Mesenchymal stem cell (in vitro differentiated cells and primary cell): ENCODE results near the gene CELSR1.

Experiments
- DNase-seq: peaks from one replicate; pipeline ENCODE4 v3.0.0-alpha.2; 2013
- H2AFZ ChIP-seq: one replicate; pipeline ENCODE4 v1.6.1; 2013; ENCODE audit warnings: low read depth, mild to moderate bottlenecking, control low read depth, inconsistent platforms, low read length, moderate library complexity
- H2AK5ac ChIP-seq: 2 replicates; pipeline ENCODE4 v1.6.1; 2013; ENCODE audit warnings: low read length, moderate library complexity, mild to moderate bottlenecking, inconsistent platforms; ENCODE audit not compliant: severe bottlenecking
- H2BK120ac ChIP-seq: one replicate; pipeline ENCODE4 v1.6.1; 2013; ENCODE audit warnings: low read depth, mild to moderate bottlenecking, inconsistent platforms, low read length, moderate library complexity
- H2BK12ac ChIP-seq, 2 experiments: one replicate each; pipeline ENCODE4 v1.6.1; 2013; ENCODE audit warnings: inconsistent platforms in 2 of 2, low read length in 2 of 2, mild to moderate bottlenecking in 2 of 2, moderate library complexity in 2 of 2, control low read depth in 1 of 2
- H2BK15ac ChIP-seq: one replicate; pipeline ENCODE4 v1.6.1; 2013; ENCODE audit warnings: mild to moderate bottlenecking, low read depth, inconsistent platforms; ENCODE audit not compliant: poor library complexity, severe bottlenecking
- H2BK5ac ChIP-seq: 2 replicates; pipeline ENCODE4 v1.6.1; 2013; ENCODE audit warnings: low read depth, mild to moderate bottlenecking, low read length, control low read depth, inconsistent platforms; ENCODE audit not compliant: poor library complexity, severe bottlenecking
- H3K14ac ChIP-seq, 2 experiments: one replicate each; pipeline ENCODE4 v1.6.1; 2013; ENCODE audit warnings: inconsistent platforms in 2 of 2, low read length in 2 of 2, control low read depth in 1 of 2, mild to moderate bottlenecking in 1 of 2, moderate library complexity in 1 of 2
- H3K18ac ChIP-seq, 2 experiments: one replicate each; pipeline ENCODE4 v1.6.1; 2013; ENCODE audit warnings: inconsistent platforms in 2 of 2, low read length in 2 of 2, control low read depth in 1 of 2, low read depth in 1 of 2, mild to moderate bottlenecking in 1 of 2
- H3K23ac ChIP-seq, 2 experiments: one replicate each; pipeline ENCODE4 v1.6.1; 2013; ENCODE audit warnings: inconsistent platforms in 2 of 2, low read length in 2 of 2, mild to moderate bottlenecking in 2 of 2, moderate library complexity in 2 of 2, control low read depth in 1 of 2
- H3K27ac ChIP-seq: 2 replicates; pipeline ENCODE4 v1.5.1; 2013; ENCODE audit warnings: mild to moderate bottlenecking, moderate library complexity, low read length, control low read depth, inconsistent platforms; ENCODE audit not compliant: poor library complexity, severe bottlenecking
- H3K27me3 ChIP-seq, 2 experiments: 2 replicates each; pipeline versions ENCODE4 v1.6.1 to v1.7.0; 2013; ENCODE audit warnings: low read length in 2 of 2, mild to moderate bottlenecking in 2 of 2, moderate library complexity in 2 of 2, control low read depth in 1 of 2, inconsistent platforms in 1 of 2; ENCODE audit not compliant: control insufficient read depth in 1 of 2, insufficient read depth in 1 of 2
- H3K36me3 ChIP-seq, 2 experiments: 2 replicates each; pipeline versions ENCODE4 v1.6.1 to v1.7.0; 2013; ENCODE audit warnings: low read length in 2 of 2, control low read depth in 1 of 2, inconsistent platforms in 1 of 2, low read depth in 1 of 2, mild to moderate bottlenecking in 1 of 2; ENCODE audit not compliant: insufficient read depth in 2 of 2, control insufficient read depth in 1 of 2
- H3K4ac ChIP-seq, 2 experiments: one replicate each; pipeline ENCODE4 v1.6.1; 2013; ENCODE audit warnings: inconsistent platforms in 2 of 2, low read length in 2 of 2, mild to moderate bottlenecking in 2 of 2, moderate library complexity in 2 of 2, control low read depth in 1 of 2, low read depth in 1 of 2
- H3K4me1 ChIP-seq: 2 replicates; pipeline ENCODE4 v1.6.1; 2013; ENCODE audit warnings: low read depth, low read length, control low read depth; ENCODE audit not compliant: control insufficient read depth, insufficient read depth
- H3K4me2 ChIP-seq: 2 replicates; pipeline ENCODE4 v1.6.1; 2013; ENCODE audit warnings: low read length, mild to moderate bottlenecking, inconsistent platforms; ENCODE audit not compliant: poor library complexity, severe bottlenecking
- H3K4me3 ChIP-seq, 2 experiments: 2 replicates each; pipeline versions ENCODE4 v1.5.1 to v1.7.0; 2013; ENCODE audit warnings: low read length in 2 of 2, mild to moderate bottlenecking in 2 of 2, control low read depth in 1 of 2, low read depth in 1 of 2; ENCODE audit not compliant: insufficient read depth in 1 of 2
- H3K79me1 ChIP-seq: replicated peaks from 2 replicates; pipeline ENCODE4 v1.6.1; 2013; ENCODE audit warnings: mild to moderate bottlenecking, control low read depth, low read length, inconsistent platforms; ENCODE audit not compliant: poor library complexity, severe bottlenecking
- H3K9ac ChIP-seq: 2 replicates; pipeline ENCODE4 v1.7.0; 2013; ENCODE audit warnings: mild to moderate bottlenecking, low read length, moderate library complexity
- H3K9me3 ChIP-seq: 2 replicates; pipeline ENCODE4 v1.7.0; 2013; ENCODE audit warnings: mild to moderate bottlenecking, low read length; ENCODE audit not compliant: control insufficient read depth
- H4K8ac ChIP-seq: one replicate; pipeline ENCODE4 v1.6.1; 2013; ENCODE audit warnings: inconsistent platforms, mild to moderate bottlenecking, low read length, moderate library complexity
- H4K91ac ChIP-seq: one replicate; pipeline ENCODE4 v1.6.1; 2013; ENCODE audit warnings: mild to moderate bottlenecking, low read length, inconsistent platforms
- WGBS: methylation state at CpG from one replicate; pipeline ENCODE4 v1.1.7; 2013; ENCODE audit warnings: mixed read lengths; 5-methylcytosine and 5-hydroxymethylcytosine counted together

CELSR1 gene

DNA sequence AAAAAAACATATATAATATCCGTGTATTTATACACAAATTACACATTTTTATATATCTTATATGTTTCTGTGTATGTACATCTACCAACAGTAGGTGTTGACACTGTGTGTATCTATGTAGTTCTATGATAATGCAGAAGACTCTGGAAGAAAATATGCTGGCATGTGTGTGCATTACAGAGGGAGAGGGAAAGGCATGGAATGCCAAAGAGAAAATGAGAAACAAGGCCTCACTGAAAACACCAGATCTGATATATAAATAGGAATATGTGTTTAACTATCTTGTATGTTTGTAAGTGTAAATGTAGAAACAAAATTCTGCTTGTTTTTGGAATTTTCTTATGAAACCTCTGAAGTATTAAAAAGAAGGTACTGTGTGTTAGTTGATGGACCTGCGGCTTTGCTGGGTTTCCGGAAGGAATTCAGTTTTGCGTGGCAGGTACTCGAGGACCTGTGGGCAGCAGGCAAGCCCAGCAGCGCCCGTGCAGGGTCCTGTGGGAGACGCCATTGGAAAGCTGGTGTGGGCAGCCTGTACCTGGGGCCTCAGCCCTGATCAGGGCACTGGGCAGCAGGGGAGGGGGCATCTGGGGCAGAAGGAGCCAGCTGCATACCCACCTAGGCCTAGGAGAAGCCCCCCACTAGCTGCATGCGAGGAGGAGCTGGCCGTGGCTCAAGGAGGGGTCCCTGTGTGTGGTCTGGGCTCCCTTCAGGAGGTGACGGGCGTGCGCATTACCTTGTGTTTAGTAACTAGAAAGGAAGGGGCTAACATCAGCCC lies 209.5 kb downstream of the CELSR1 start:
- Histone ChIP-seq H3K4me2 (no peak overlapping the region), H2AFZ (no peak overlapping the region), H3K36me3 (peaks cover 3 to 58% of the 10 kb centered on the region in 2 experiments), H2BK15ac (no peak overlapping the region), H3K23ac (no peak overlapping the region), H3K4me1 (peaks cover 3% of the 10 kb centered on the region), H2BK5ac (no peak overlapping the region), H3K9ac (no peak overlapping the region), H3K4ac (no peak overlapping the region), H2AK5ac (no peak overlapping the region), H4K91ac (no peak overlapping the region), H3K27ac (no peak overlapping the region), H4K8ac (no peak overlapping the region), H3K27me3 (no peaks in the 10 kb centered on the region), H3K18ac (no peak overlapping the region), H3K79me1 (peaks cover 22% of the 10 kb centered on the region), H3K9me3 (no peaks in the 10 kb centered on the region), H3K4me3 (no peak overlapping the region), H2BK12ac (no peak overlapping the region), H3K14ac (no peak overlapping the region), H2BK120ac (no peak overlapping the region)
- no peak for DNase-seq
- 96% methylated on average over 12 of the region's 13 CpGs for WGBS

GRCh38 chr22:46326066-46326680 lies 211.2 kb downstream of the CELSR1 start:
- no peak overlapping the region for H2BK12ac ChIP-seq
- H2BK15ac ChIP-seq: no peak overlapping the region
- no peak overlapping the region for H2BK120ac ChIP-seq
- no peak overlapping the region for H3K4me2 ChIP-seq
- no peak overlapping the region for H4K8ac ChIP-seq
- no peaks in the 10 kb centered on the region for H3K27me3 ChIP-seq
- H3K18ac ChIP-seq: no peak overlapping the region
- no peak for DNase-seq
- no peak overlapping the region for H2AK5ac ChIP-seq
- H3K4ac ChIP-seq: no peak overlapping the region
- no peak overlapping the region for H2BK5ac ChIP-seq
- H3K14ac ChIP-seq: no peak overlapping the region
- peaks cover 31% of the 10 kb centered on the region for H3K79me1 ChIP-seq
- H3K23ac ChIP-seq: no peak overlapping the region
- no peak overlapping the region for H3K4me3 ChIP-seq
- H3K27ac ChIP-seq: no peak overlapping the region
- H4K91ac ChIP-seq: no peak overlapping the region
- no peaks in the 10 kb centered on the region for H3K4me1 ChIP-seq
- H3K36me3 ChIP-seq: peaks cover 3 to 52% of the 10 kb centered on the region in 2 experiments
- no peaks in the 10 kb centered on the region for H3K9me3 ChIP-seq
- no peak overlapping the region for H2AFZ ChIP-seq
- 95% methylated on average over 23 of the region's 23 CpGs for WGBS
- H3K9ac ChIP-seq: no peak overlapping the region

GRCh38 chr22:46323162-46323561 lies 214.3 kb downstream of the CELSR1 start:
- no peak overlapping the region for H4K8ac ChIP-seq
- H3K79me1 ChIP-seq: peaks cover 46% of the 10 kb centered on the region
- no peaks in the 10 kb centered on the region for H3K4me1 ChIP-seq
- 98% methylated on average over 19 of the region's 19 CpGs for WGBS
- no peaks in the 10 kb centered on the region for H3K27me3 ChIP-seq
- DNase-seq: no peak
- no peaks in the 10 kb centered on the region for H3K9me3 ChIP-seq
- no peak overlapping the region for H2AK5ac ChIP-seq
- H3K4me2 ChIP-seq: no peak overlapping the region
- H3K27ac ChIP-seq: no peak overlapping the region
- no peak overlapping the region for H4K91ac ChIP-seq
- no peak overlapping the region for H3K14ac ChIP-seq
- no peak overlapping the region for H2BK120ac ChIP-seq
- H3K4ac ChIP-seq: no peak overlapping the region
- H2BK12ac ChIP-seq: no peak overlapping the region
- H3K36me3 ChIP-seq: peaks cover 5 to 44% of the 10 kb centered on the region in 2 experiments
- H2AFZ ChIP-seq: no peak overlapping the region
- H3K18ac ChIP-seq: no peak overlapping the region
- no peak overlapping the region for H2BK5ac ChIP-seq
- H3K23ac ChIP-seq: no peak overlapping the region
- H2BK15ac ChIP-seq: no peak overlapping the region
- H3K9ac ChIP-seq: no peak overlapping the region
- H3K4me3 ChIP-seq: no peak overlapping the region

GRCh38 chr22:46322711-46323110 lies 214.7 kb downstream of the CELSR1 start:
- no peak overlapping the region for H3K9ac ChIP-seq
- WGBS: 99% methylated on average over 15 of the region's 15 CpGs
- no peak overlapping the region for H2AK5ac ChIP-seq

More at GRCh38 chr22:46322711-46323110, 214.7 kb downstream of the CELSR1 start:
- Histone ChIP-seq H3K27me3 (no peaks in the 10 kb centered on the region), H2BK12ac (no peak overlapping the region), H3K18ac (no peak overlapping the region), H3K36me3 (peaks cover 8 to 44% of the 10 kb centered on the region in 2 experiments), H3K23ac (no peak overlapping the region), H3K4ac (no peak overlapping the region), H2BK5ac (no peak overlapping the region), H3K9me3 (no peaks in the 10 kb centered on the region), H2AFZ (no peak overlapping the region), H2BK120ac (no peak overlapping the region), H3K27ac (no peak overlapping the region), H3K79me1 (peaks cover 48% of the 10 kb centered on the region), H3K4me1 (no peaks in the 10 kb centered on the region), H3K14ac (no peak overlapping the region), H3K4me2 (no peak overlapping the region), H4K8ac (no peak overlapping the region), H2BK15ac (no peak overlapping the region), H4K91ac (no peak overlapping the region), H3K4me3 (no peak overlapping the region)
- no peak for DNase-seq
